Measurements from ENCODE around the gene MFRP. TPM values are rescaled to one million over a fixed set of nuclear protein-coding genes. Genes with fewer than 3 reads are reported as not detected.

MFRP gene
- total RNA-seq, 1 experiment from 2014 or later: not detected

GRCh38 chr11:119295178-119295577 is 51.3 kb downstream of the MFRP start:
- no peak for DNase-seq (ENCODE audit: low spot score)

- no peak for DNase-seq (ENCODE audit: low spot score)
Observed at GRCh38 chr11:119293461-119293860, 53.0 kb downstream of the MFRP start.

- DNase-seq (ENCODE audit: low spot score): no peak
Observed at GRCh38 chr11:119290894-119291497, 55.5 kb downstream of the MFRP start.

Other genes with a start within 250 kb of the MFRP start
- gene DPAGT1, start 244.9 kb downstream of the MFRP start, total RNA-seq (2014; rRNA removed; shearing (Covaris generic)): 9.8 and 10.5 TPM in 2 replicates
- 4.7 and 7.2 TPM in 2 replicates for gene C2CD2L, start 239.4 kb downstream of the MFRP start, total RNA-seq (2014; rRNA removed; shearing (Covaris generic))
- gene HINFP, start 225.1 kb downstream of the MFRP start, total RNA-seq (2014; rRNA removed; shearing (Covaris generic)): 6.4 and 8.4 TPM in 2 replicates
- gene ABCG4, start 197.7 kb downstream of the MFRP start, total RNA-seq (2014; rRNA removed; shearing (Covaris generic)): 0.05 TPM in 1 of 2 replicates, not detected in the other
- 7.9 and 15.0 TPM in 2 replicates for gene NLRX1, start 178.0 kb downstream of the MFRP start, total RNA-seq (2014; rRNA removed; shearing (Covaris generic))
- gene NHERF4, start 161.2 kb downstream of the MFRP start, total RNA-seq (2014; rRNA removed; shearing (Covaris generic)): not detected in 2 replicates
- gene CBL, start 140.4 kb downstream of the MFRP start, total RNA-seq (2014; rRNA removed; shearing (Covaris generic)): 8.1 and 9.7 TPM in 2 replicates
- 25.4 and 42.9 TPM in 2 replicates for gene MCAM, start 29.6 kb downstream of the MFRP start, total RNA-seq (2014; rRNA removed; shearing (Covaris generic))
- gene RNF26, start 12.2 kb downstream of the MFRP start, total RNA-seq (2014; rRNA removed; shearing (Covaris generic)): 3.9 and 5.0 TPM in 2 replicates
- not detected in 2 replicates for gene C1QTNF5, start 5.8 kb downstream of the MFRP start, total RNA-seq (2014; rRNA removed; shearing (Covaris generic))
- gene USP2, start 35.0 kb upstream of the MFRP start, total RNA-seq (2014; rRNA removed; shearing (Covaris generic)): 0.17 TPM in 1 of 2 replicates, not detected in the other
- 276 and 329 TPM in 2 replicates for gene THY1, start 76.5 kb upstream of the MFRP start, total RNA-seq (2014; rRNA removed; shearing (Covaris generic))

Measured in A172 (cell line).